ENCODE results near the gene RAB44. TPM values are rescaled to one million over a fixed set of nuclear protein-coding genes. Genes with fewer than 3 reads are reported as not detected.

The RAB44 gene
- total RNA-seq, 1 donor: not detected

GRCh38 chr6:36717871-36718540, 20.4 kb downstream of the RAB44 start:
- H3K4me3 ChIP-seq (ENCODE audit: low read depth, low read length): no peak overlapping the region
- TF ChIP-seq, protein P1, sequence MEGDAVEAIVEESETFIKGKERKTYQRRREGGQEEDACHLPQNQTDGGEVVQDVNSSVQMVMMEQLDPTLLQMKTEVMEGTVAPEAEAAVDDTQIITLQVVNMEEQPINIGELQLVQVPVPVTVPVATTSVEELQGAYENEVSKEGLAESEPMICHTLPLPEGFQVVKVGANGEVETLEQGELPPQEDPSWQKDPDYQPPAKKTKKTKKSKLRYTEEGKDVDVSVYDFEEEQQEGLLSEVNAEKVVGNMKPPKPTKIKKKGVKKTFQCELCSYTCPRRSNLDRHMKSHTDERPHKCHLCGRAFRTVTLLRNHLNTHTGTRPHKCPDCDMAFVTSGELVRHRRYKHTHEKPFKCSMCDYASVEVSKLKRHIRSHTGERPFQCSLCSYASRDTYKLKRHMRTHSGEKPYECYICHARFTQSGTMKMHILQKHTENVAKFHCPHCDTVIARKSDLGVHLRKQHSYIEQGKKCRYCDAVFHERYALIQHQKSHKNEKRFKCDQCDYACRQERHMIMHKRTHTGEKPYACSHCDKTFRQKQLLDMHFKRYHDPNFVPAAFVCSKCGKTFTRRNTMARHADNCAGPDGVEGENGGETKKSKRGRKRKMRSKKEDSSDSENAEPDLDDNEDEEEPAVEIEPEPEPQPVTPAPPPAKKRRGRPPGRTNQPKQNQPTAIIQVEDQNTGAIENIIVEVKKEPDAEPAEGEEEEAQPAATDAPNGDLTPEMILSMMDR (IDR thresholded peaks at IDR 0.05; ENCODE audit: insufficient read depth, low read length): no peak
- DNase-seq (ENCODE audit: low read depth): no peak

- no peak overlapping the region for H3K4me3 ChIP-seq (ENCODE audit: low read depth, low read length)
- DNase-seq (ENCODE audit: low read depth): no peak
- TF ChIP-seq, protein P1 (IDR thresholded peaks at IDR 0.05; ENCODE audit: insufficient read depth, low read length): no peak
These were observed 20.9 kb downstream of the RAB44 start for GRCh38 chr6:36718560-36718959.

GRCh38 chr6:36719126-36719525, 21.5 kb downstream of the RAB44 start:
- TF ChIP-seq, protein P1 (IDR thresholded peaks at IDR 0.05; ENCODE audit: insufficient read depth, low read length): no peak
- no peak for DNase-seq (ENCODE audit: low read depth)

GRCh38 chr6:36720251-36721141, 22.9 kb downstream of the RAB44 start:
- no peak for DNase-seq (ENCODE audit: low read depth)
- TF ChIP-seq, protein P1 (IDR thresholded peaks at IDR 0.05; ENCODE audit: insufficient read depth, low read length): no peak
- H3K4me3 ChIP-seq (ENCODE audit: low read depth, low read length): no peak overlapping the region

More at GRCh38 chr6:36719126-36719525, 21.5 kb downstream of the RAB44 start:
- no peak overlapping the region for H3K4me3 ChIP-seq (ENCODE audit: low read depth, low read length)

DNA sequence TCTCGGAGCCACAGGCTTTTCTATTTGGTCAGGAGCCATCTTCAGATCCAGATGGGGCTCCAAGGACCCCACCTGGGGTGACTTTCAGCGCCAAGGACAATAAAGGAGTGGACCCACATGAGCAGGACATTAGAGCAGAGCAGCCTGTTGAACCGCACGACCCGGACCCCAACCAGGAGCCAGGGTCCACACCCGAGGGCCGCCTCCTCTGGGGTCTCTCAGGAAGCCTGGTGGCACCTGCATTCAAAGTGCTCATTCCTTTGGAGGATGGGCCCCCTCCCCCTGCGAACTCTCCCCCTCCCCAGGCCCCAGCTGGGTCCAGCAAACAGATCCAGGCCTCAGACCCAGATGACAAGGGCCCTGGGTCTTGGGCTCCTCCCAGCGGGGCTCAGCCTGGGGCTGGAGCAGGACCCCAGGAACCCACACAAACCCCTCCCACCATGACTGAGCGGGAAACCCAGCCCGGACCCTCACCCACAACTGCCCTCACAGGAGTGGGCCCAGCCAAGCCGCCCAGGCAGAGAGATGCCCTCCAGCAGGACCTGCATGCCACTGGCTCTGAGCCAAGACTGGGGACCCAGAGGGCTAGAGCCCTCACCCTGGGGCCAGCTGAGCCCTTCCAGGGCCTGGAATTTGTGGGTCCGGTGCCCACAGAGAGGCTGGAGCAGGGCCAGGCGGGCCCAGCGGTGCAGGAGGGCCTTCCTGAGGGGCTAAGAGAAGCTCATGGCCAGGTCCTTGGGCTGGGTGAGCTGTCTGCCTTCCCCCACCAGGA, 23.9 kb downstream of the RAB44 start:
- TF ChIP-seq, protein P1 (IDR thresholded peaks at IDR 0.05; ENCODE audit: insufficient read depth, low read length): no peak
- DNase-seq (ENCODE audit: low read depth): no peak
- H3K4me3 ChIP-seq (ENCODE audit: low read depth, low read length): no peak overlapping the region

DNA sequence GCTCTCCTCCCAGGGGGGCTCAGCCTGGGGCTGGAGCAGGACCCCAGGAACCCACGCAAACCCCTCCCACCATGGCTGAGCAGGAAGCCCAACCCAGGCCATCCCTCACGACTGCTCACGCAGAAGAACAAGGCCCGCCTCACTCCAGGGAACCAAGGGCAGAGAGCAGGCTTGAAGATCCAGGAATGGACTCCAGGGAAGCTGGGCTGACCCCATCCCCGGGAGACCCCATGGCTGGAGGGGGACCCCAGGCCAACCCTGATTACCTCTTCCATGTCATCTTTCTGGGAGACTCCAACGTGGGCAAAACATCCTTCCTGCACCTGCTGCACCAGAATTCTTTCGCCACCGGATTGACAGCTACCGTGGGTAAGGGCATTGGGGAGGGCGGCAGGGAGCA, 24.7 kb downstream of the RAB44 start:
- TF ChIP-seq, protein P1 (IDR thresholded peaks at IDR 0.05; ENCODE audit: insufficient read depth, low read length): no peak
- H3K4me3 ChIP-seq (ENCODE audit: low read depth, low read length): no peak overlapping the region
- DNase-seq (ENCODE audit: low read depth): no peak

All from fibroblast of the aortic adventitia (primary cell).